B cell (primary cell): ENCODE results near the gene MRPS26.

Source experiments
- EZH2 ChIP-seq: IDR thresholded peaks from 2 replicates; pipeline ENCODE4 v1.6.1; 2012; ENCODE audit warnings: borderline replicate concordance, low read depth, mild to moderate bottlenecking, moderate library complexity, low read length; ENCODE audit not compliant: insufficient read depth, poor library complexity, severe bottlenecking
- TF ChIP-seq, protein P1 (sequence below): fragments of 200-600 bp; IDR thresholded peaks from one replicate; pipeline ENCODE4 v1.8.0; 2022; ENCODE audit warnings: antibody characterized with exemption, mild to moderate bottlenecking

DNA sequence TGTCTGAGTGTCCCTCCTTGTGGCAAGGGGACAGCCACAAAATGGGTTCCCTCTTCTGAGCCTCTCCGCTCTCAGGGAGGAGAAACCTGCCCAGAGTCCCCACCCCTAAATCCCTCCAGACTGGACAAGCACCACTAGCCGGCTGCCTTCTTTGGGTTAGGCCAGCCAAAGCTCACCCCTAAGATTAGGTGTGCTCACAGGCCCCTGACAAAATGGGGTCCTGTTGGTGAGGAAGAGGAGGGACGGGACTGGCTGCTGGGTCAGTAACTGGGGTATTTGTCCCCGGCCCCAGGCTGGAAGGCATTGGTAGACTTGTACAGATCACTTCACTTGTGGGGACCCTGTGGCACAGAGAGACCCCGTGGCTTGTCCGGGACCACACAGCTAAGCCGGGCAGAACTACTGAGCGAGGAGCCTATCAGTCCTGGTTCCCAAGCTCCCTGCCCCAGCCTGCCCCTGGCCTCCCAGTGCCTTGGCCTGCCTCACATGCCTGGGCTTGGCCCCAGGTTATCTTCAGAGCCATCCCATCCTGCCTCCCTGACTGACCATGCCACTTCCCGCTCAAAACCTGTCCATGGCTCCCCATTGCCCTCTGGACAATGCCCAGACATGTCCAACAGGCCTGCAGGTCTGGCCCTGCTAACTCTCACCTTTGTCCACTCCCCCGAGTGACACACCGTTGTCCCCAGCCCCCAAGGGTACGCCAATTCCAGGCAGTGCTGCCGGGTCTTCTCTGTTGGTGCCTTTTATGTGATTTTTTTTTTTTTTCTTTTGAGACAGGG lies 49.2 kb downstream of the MRPS26 start:
- TF ChIP-seq, protein P1, sequence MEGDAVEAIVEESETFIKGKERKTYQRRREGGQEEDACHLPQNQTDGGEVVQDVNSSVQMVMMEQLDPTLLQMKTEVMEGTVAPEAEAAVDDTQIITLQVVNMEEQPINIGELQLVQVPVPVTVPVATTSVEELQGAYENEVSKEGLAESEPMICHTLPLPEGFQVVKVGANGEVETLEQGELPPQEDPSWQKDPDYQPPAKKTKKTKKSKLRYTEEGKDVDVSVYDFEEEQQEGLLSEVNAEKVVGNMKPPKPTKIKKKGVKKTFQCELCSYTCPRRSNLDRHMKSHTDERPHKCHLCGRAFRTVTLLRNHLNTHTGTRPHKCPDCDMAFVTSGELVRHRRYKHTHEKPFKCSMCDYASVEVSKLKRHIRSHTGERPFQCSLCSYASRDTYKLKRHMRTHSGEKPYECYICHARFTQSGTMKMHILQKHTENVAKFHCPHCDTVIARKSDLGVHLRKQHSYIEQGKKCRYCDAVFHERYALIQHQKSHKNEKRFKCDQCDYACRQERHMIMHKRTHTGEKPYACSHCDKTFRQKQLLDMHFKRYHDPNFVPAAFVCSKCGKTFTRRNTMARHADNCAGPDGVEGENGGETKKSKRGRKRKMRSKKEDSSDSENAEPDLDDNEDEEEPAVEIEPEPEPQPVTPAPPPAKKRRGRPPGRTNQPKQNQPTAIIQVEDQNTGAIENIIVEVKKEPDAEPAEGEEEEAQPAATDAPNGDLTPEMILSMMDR: no peak
- TF ChIP-seq EZH2: no peak
